ENCODE measurements around the gene HSPA12B.

HSPA12B gene, protein sequence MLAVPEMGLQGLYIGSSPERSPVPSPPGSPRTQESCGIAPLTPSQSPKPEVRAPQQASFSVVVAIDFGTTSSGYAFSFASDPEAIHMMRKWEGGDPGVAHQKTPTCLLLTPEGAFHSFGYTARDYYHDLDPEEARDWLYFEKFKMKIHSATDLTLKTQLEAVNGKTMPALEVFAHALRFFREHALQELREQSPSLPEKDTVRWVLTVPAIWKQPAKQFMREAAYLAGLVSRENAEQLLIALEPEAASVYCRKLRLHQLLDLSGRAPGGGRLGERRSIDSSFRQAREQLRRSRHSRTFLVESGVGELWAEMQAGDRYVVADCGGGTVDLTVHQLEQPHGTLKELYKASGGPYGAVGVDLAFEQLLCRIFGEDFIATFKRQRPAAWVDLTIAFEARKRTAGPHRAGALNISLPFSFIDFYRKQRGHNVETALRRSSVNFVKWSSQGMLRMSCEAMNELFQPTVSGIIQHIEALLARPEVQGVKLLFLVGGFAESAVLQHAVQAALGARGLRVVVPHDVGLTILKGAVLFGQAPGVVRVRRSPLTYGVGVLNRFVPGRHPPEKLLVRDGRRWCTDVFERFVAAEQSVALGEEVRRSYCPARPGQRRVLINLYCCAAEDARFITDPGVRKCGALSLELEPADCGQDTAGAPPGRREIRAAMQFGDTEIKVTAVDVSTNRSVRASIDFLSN

DNA sequence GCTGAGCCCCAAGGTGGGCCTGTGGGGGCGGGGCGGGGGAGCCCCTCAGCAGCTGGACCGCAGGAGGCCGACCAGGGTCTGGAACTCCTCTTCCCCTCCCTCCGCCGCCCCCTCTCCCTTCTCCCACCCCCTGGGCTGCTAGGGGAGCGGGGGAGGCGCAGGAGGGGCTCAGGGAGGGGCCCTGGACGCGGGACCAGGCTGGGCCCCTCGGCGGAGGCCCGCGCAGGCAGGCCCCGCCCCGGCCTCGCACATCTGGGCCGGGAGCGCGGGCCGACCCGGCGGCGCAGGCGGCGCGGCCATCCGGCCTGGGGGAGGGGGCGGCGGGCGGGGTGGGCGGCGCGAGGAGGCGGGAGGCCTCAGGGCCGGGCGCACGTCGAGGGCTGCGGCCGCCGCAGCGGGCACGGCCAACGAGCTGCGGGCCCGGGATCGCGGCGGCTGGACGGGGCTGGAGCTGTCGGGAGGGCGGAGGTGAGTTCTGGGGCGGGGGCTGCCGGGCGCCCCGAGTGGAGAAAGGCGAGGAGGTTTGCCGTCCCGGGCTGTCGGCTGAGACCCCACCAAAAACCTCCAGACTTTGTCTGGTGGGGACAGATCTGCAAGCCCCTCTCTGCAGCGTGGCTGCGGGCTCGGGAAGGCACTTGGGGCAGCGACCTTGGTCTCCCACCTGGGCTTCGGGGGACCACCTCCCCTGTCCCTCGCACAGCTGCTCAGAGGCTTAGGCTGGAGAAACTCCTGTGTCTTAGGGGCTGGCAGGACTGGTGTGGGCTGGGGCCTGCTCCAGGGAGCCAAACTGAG lies at the start of gene HSPA12B:
HSPA12B (plus strand) TSS at position 359 of the 792 bp plus-strand sequence. CDS start 5,990 bp downstream, outside the sequence.
- Mint-ChIP-seq H3K27ac (no peak within 1 kb of the TSS), H3K27me3 (peaks cover 18% of the 10 kb centered on the region), H3K9me3 (ENCODE audit: low read depth) (no peaks in the 10 kb centered on the region), H3K36me3 (no peaks in the 10 kb centered on the region), H3K4me3 (no peak within 1 kb of the TSS), H3K4me1 (ENCODE audit: low read depth) (no peaks in the 10 kb centered on the region)

DNA sequence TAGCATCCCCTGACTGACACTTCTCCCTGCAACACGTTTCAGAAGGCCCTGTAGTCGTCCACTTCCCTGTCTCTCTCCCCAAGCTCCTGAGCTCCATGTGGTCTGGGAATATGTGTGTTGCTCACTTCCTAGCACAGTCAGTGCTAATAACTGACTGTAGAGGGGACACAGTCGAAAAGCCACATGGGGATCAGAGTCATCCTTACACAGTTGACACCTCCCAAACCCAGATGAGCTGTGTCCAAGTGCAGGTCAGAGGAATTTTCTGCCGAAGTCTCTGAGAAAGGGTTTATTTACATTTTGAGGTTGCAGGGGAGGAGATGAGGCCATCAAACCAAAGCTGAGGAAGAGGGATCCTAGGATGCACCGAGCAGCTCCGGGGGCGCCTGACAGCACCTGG lies 47.1 kb upstream of the HSPA12B start:
- Mint-ChIP-seq H3K4me3 (no peak overlapping the region), H3K36me3 (no peaks in the 10 kb centered on the region), H3K27ac (no peak overlapping the region), H3K9me3 (ENCODE audit: low read depth) (no peaks in the 10 kb centered on the region), H3K4me1 (ENCODE audit: low read depth) (peaks cover 4% of the 10 kb centered on the region), H3K27me3 (peaks cover 18% of the 10 kb centered on the region)

DNA sequence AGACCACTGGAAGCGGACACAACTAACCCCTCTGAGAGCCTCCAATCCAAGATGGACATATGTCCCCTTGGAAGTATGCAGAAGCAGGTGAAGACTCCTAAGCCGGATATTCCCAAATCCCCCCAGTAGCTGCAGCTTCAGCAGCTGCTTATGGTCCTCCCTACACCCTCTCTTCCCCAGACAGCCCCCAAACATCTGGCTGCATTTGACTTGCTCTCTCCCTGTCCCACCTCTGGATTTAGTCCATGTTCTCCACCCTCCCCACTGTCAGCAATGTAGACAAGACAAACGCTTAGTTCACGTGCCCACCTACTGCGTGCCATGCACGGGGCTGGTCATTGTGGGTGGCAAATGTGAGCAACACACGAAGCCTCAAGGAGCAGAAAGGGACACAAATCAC lies 46.1 kb upstream of the HSPA12B start:
- Mint-ChIP-seq H3K4me3 (no peak overlapping the region), H3K36me3 (no peaks in the 10 kb centered on the region), H3K9me3 (ENCODE audit: low read depth) (no peaks in the 10 kb centered on the region), H3K27me3 (peaks cover 12% of the 10 kb centered on the region), H3K4me1 (ENCODE audit: low read depth) (no peaks in the 10 kb centered on the region), H3K27ac (no peak overlapping the region)

DNA sequence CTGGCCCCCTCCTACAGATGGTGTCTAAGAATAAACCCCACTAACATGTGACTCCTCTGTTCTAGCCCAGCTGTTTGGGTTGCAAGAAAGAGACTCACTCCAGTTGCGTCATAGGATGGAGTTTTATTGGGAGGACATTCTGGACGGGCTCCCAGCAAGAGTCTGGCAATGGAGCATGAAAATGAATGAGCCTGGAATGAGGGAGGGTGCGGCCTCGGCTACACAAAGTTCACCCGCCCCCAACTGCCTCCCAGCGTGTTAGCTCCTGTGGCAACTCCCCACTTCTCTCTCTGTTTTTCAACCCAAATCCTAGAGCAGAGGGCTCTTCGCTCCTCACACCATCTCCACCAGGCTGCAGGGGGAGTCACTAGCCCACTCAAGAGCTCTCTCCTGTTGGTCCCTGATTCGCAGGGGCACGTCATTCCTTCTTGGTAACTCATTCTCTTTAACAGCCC lies 45.6 kb upstream of the HSPA12B start:
- Mint-ChIP-seq H3K9me3 (ENCODE audit: low read depth) (no peaks in the 10 kb centered on the region), H3K27me3 (peaks cover 12% of the 10 kb centered on the region), H3K27ac (no peak overlapping the region), H3K4me3 (no peak overlapping the region), H3K4me1 (ENCODE audit: low read depth) (no peaks in the 10 kb centered on the region), H3K36me3 (no peaks in the 10 kb centered on the region)

DNA sequence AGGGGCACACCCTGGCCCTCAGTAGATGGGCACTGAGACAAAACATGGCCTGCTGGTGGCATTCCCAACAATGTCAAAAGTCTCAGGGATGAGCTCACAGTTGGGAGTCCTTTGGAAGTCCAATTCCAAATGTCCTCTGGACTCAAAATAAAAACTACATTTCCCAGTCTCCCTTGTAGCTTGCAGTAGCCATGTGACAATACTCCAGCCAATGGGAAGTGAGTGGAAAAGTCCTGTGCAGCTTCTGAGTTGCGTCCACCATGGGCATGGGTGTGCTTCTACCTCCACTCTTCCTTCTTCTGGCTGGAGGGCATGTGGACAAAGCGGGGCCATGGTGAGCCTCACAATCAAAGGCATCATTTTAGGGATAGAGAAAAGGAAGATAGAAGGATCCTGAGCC lies 44.8 kb upstream of the HSPA12B start:
- H3K27ac Mint-ChIP-seq: no peak overlapping the region
- H3K27me3 Mint-ChIP-seq: peaks cover 12% of the 10 kb centered on the region
- no peak overlapping the region for H3K4me3 Mint-ChIP-seq
- H3K36me3 Mint-ChIP-seq: no peaks in the 10 kb centered on the region
- H3K4me1 Mint-ChIP-seq (ENCODE audit: low read depth): no peaks in the 10 kb centered on the region
- no peaks in the 10 kb centered on the region for H3K9me3 Mint-ChIP-seq (ENCODE audit: low read depth)

DNA sequence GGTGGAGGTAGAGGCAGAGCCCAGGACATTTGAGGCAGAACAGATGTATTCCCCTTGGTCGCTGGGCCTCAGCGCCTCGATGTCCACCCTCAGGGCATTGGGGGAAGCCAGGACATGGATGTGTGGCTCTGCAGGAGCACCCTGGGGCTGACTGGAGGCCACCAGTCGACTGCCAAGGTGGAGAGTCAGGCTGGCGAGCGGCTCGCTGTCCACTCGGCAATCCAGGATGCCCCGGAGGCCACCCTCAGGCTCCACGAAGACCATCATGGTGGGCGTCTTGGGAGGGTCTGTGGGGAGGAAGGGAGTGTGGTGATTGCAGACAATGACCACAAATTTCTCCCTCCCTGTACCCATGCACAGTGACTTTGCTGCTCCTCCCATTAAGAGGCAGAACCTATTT lies 42.5 kb upstream of the HSPA12B start:
- Mint-ChIP-seq H3K4me1 (ENCODE audit: low read depth) (no peaks in the 10 kb centered on the region), H3K4me3 (no peak overlapping the region), H3K27ac (no peak overlapping the region), H3K36me3 (no peaks in the 10 kb centered on the region), H3K9me3 (ENCODE audit: low read depth) (no peaks in the 10 kb centered on the region), H3K27me3 (peaks cover 6% of the 10 kb centered on the region)

DNA sequence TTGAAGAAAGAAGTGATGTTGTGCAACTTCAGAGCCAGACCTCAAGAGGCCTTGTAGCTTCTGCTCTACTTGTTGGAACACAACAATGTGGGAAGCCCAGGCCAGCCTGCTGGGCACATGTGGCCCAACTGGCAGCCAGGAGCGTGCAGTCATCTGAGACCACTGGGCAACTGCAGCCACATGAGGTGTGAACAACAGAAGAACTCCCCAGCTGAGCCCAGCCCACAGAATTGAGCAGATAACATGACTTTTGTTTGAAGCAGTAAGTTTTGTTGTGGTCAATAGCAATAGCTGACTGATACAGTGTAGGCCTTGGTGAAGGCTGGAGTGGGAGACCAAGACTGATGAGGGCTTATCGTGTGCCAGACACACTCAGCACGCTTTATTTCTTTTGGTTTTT lies 42.1 kb upstream of the HSPA12B start:
- Mint-ChIP-seq H3K4me1 (ENCODE audit: low read depth) (no peaks in the 10 kb centered on the region), H3K4me3 (no peak overlapping the region), H3K36me3 (no peaks in the 10 kb centered on the region), H3K9me3 (ENCODE audit: low read depth) (no peaks in the 10 kb centered on the region), H3K27ac (no peak overlapping the region), H3K27me3 (peaks cover 4% of the 10 kb centered on the region)

DNA sequence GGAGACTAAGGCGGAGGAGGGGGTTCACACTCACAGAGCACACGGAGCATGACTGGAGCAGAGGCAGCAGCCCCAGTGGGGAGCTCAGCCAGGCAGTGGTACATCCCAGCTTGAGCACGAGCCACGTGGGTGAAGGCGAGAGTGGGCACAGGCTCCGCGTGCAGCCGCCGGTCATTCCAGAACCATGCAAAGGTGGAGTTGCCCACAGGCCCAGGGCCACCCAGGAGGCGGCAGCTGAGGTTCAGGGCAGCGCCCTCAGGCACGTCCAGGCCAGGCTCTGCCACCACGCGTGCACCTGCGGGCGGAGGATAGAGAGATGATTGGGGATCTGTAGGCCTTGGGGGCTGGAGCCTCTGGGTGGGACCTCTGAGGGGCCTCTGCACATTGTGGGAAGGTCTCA lies 41.2 kb upstream of the HSPA12B start:
- Mint-ChIP-seq H3K27me3 (peaks cover 2% of the 10 kb centered on the region), H3K4me3 (no peak overlapping the region), H3K4me1 (ENCODE audit: low read depth) (no peaks in the 10 kb centered on the region), H3K9me3 (ENCODE audit: low read depth) (no peaks in the 10 kb centered on the region), H3K27ac (no peak overlapping the region), H3K36me3 (no peaks in the 10 kb centered on the region)

DNA sequence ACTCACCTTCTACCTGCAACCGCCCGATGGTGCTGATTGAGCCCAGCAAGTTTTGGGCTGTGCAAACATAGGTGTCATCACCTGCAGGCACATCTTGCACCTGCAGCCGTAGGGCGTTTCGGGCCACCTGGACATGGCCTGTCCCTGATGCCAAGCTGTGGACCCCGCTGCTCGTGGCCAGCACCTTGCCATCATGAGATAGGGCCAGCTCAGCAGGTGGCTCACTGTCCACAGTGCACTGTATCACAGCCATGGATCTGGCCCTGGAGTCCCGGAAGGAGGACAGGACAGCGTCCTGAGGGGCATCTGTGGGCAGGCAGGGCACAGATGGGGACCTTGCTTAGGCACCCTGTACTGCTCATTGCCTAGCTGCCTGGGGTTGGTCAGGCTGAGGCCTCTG lies 40.6 kb upstream of the HSPA12B start:
- H3K4me1 Mint-ChIP-seq (ENCODE audit: low read depth): no peaks in the 10 kb centered on the region
- no peaks in the 10 kb centered on the region for H3K9me3 Mint-ChIP-seq (ENCODE audit: low read depth)
- no peaks in the 10 kb centered on the region for H3K36me3 Mint-ChIP-seq
- H3K27ac Mint-ChIP-seq: no peak overlapping the region
- H3K4me3 Mint-ChIP-seq: no peak overlapping the region
- no peaks in the 10 kb centered on the region for H3K27me3 Mint-ChIP-seq

DNA sequence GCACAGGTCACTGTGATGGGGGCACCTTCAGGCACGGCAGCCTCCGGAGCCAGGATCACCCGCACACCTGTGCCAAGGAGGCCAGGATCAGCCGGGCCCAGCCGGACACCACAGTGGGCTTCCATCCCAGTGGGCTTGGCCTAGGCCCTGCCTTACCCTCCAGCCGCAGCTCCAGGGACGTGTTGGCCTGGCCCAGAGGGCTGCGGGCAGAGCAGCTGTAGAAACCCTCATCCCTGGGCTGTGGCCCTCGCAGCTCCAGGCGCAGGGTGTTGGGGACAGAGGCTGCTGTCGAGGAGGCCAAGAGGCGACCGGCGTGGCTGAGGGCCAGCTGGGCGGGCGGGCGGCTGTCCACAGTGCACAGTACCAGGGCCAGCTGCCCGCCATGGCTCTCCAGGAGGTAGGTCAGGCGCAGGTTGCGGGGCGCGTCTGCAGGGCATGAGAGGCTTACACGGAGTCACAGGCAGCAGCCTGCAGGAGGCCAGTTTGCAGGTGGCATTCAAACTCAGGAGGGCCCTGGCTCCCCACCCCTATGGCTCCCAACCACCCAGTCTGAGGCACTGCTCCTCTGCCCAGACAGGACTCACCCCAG lies 39.7 kb upstream of the HSPA12B start:
- H3K36me3 Mint-ChIP-seq: no peaks in the 10 kb centered on the region
- no peaks in the 10 kb centered on the region for H3K9me3 Mint-ChIP-seq (ENCODE audit: low read depth)
- no peak overlapping the region for H3K4me3 Mint-ChIP-seq
- H3K4me1 Mint-ChIP-seq (ENCODE audit: low read depth): no peaks in the 10 kb centered on the region
- H3K27ac Mint-ChIP-seq: no peak overlapping the region
- H3K27me3 Mint-ChIP-seq: no peaks in the 10 kb centered on the region

DNA sequence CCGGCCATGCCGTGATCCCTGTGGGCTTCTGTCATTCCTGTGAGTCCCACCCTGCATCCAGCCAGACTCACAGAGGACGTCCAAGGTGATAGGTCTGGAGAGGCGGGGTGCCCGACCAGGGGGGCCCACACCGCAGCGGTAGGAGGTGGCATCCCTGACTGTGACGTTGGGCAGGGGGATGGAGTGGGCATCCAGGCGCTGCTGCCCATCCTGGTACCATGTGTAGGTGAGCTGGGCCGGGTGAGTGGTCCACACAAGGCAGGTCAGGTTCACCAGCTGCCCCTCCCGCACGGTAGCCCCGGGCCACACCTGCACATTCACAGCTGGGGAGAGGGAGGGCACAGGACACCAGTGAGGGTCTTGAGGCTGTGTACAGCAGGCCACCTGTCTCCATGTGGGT lies 39.1 kb upstream of the HSPA12B start:
- Mint-ChIP-seq H3K36me3 (no peaks in the 10 kb centered on the region), H3K9me3 (ENCODE audit: low read depth) (no peaks in the 10 kb centered on the region)

DNA sequence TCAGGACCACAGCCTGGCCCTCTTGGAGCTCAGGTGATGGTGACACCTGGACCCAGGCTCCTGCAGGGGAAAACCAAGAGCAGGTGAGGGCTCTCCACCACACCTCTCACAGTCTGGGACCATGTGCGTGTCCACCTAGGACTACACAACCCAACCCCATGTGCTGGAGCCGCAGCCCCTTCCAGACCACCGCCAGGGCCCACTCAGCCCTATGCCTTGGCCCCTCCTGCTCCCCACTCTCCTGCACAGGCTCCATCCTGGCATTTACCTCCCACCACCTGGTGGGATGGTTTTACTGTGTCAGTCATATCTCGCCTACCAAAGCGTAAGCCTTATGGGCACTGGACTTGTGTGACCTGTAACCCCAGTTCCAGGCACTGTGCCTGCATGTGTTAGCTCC lies 37.6 kb upstream of the HSPA12B start:
- Mint-ChIP-seq H3K27ac (no peak overlapping the region), H3K36me3 (no peaks in the 10 kb centered on the region), H3K4me1 (ENCODE audit: low read depth) (no peaks in the 10 kb centered on the region), H3K4me3 (no peak overlapping the region), H3K9me3 (ENCODE audit: low read depth) (no peaks in the 10 kb centered on the region), H3K27me3 (no peaks in the 10 kb centered on the region)

More for the DNA sequence above, 39.1 kb upstream of the HSPA12B start:
- Mint-ChIP-seq H3K27ac (no peak overlapping the region), H3K27me3 (no peaks in the 10 kb centered on the region), H3K4me3 (no peak overlapping the region), H3K4me1 (ENCODE audit: low read depth) (no peaks in the 10 kb centered on the region)

DNA sequence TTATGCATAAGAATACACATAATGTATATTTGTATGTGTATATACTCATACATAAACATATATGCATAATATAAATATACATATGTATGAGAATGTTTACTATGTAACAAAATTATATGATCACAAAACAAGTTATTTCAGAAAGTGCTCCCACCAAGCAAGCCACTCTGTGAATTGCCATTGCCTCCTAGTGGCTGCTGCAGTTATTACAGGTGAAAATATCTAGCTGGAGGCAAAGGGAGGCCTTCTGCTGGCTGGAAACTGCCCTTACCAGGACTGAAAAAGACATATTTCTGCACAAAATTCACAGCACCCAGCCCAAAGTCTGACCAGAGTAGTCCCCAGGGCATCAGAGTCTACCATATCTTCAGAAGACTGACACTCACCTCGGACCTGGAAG lies 36.3 kb upstream of the HSPA12B start:
- Mint-ChIP-seq H3K27me3 (no peaks in the 10 kb centered on the region), H3K27ac (no peak overlapping the region), H3K9me3 (ENCODE audit: low read depth) (no peaks in the 10 kb centered on the region), H3K36me3 (no peaks in the 10 kb centered on the region), H3K4me1 (ENCODE audit: low read depth) (no peaks in the 10 kb centered on the region), H3K4me3 (no peak overlapping the region)

DNA sequence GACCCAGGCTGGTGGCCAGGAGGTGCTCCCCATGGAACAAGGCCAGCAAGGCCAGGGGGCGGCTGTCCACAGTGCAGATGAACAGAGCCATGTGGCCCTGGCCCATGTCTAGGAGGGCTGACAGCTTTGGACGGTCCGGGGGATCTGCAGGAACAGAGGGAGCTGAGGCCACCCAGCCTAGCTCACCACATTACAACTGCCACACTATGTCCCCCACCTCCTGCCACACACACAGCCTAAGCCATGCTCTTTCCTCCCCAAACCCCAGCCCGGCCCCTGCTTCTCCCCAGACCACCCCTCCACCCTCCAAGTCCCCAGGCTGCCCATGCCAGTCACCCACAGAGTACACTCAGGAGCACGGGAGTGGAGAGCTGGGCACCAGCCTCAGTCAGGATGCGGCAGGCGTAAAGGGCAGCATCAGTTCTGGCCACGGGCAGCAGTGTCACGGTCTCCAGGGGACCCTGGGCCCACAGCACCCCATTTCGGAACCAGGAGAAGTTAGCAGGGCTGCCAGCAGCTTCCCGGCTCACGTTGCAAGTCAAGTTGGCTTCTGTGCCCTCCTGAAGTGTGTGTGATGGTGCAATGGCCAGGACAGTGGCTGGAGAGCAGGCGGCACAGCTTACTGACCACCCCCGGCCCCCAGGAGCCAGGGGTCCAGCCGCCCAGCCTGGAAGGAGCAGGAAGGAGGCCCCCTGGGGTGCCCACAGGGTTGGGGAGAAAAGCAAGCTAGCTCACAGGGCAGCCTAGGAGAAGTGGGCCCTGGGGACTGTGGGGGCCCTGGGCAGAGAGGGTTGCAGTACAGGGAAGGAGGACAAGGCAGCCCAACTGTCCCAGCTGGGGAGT lies 35.5 kb upstream of the HSPA12B start:
- Mint-ChIP-seq H3K27me3 (no peaks in the 10 kb centered on the region), H3K4me3 (no peak overlapping the region), H3K36me3 (no peaks in the 10 kb centered on the region), H3K9me3 (ENCODE audit: low read depth) (no peaks in the 10 kb centered on the region), H3K27ac (no peak overlapping the region), H3K4me1 (ENCODE audit: low read depth) (no peaks in the 10 kb centered on the region)
